ENCODE data around the gene AIG1.
"Not testable (repeated sequence)": the region's sequence is repeated elsewhere in the genome, so short reads cannot be mapped to it uniquely, and the experiment has no call there.

Gene AIG1

GRCh38 chr6:143135797-143136561 is 75.3 kb downstream of the AIG1 start:
- no peak for DNase-seq (ENCODE audit: insufficient read length)
- TF ChIP-seq TAF1 (IDR thresholded peaks at IDR 0.05; ENCODE audit: borderline replicate concordance, low read depth, low read length) (no peak), POLR2AphosphoS5 (IDR thresholded peaks at IDR 0.05; ENCODE audit: low read depth, low read length) (no peak), POLR2A (IDR thresholded peaks at IDR 0.05; ENCODE audit: low read depth, low read length) (no peak)
- no peak for FAIRE-seq

GRCh38 chr6:143136647-143137046 is 76.0 kb downstream of the AIG1 start:
- TF ChIP-seq POLR2A (IDR thresholded peaks at IDR 0.05; ENCODE audit: low read depth, low read length) (no peak), TAF1 (IDR thresholded peaks at IDR 0.05; ENCODE audit: borderline replicate concordance, low read depth, low read length) (no peak), POLR2AphosphoS5 (IDR thresholded peaks at IDR 0.05; ENCODE audit: low read depth, low read length) (no peak)
- no peak for FAIRE-seq
- no peak for DNase-seq (ENCODE audit: insufficient read length)

GRCh38 chr6:143139239-143139784 is 78.6 kb downstream of the AIG1 start:
- TF ChIP-seq TAF1 (IDR thresholded peaks at IDR 0.05; ENCODE audit: borderline replicate concordance, low read depth, low read length) (no peak), POLR2A (IDR thresholded peaks at IDR 0.05; ENCODE audit: low read depth, low read length) (no peak), POLR2AphosphoS5 (IDR thresholded peaks at IDR 0.05; ENCODE audit: low read depth, low read length) (no peak)
- DNase-seq (ENCODE audit: insufficient read length) (no peak), FAIRE-seq (no peak)

- not testable (repeated sequence) for DNase-seq (ENCODE audit: insufficient read length); FAIRE-seq
Observed at GRCh38 chr6:143139884-143140283, 79.2 kb downstream of the AIG1 start.

GRCh38 chr6:143140767-143141166 is 80.1 kb downstream of the AIG1 start:
- DNase-seq (ENCODE audit: insufficient read length) (no peak), FAIRE-seq (no peak)
- no peak for TF ChIP-seq TAF1 (IDR thresholded peaks at IDR 0.05; ENCODE audit: borderline replicate concordance, low read depth, low read length)
- no peak for TF ChIP-seq POLR2A (IDR thresholded peaks at IDR 0.05; ENCODE audit: low read depth, low read length)
- TF ChIP-seq POLR2AphosphoS5 (IDR thresholded peaks at IDR 0.05; ENCODE audit: low read depth, low read length): no peak

- TF ChIP-seq POLR2A (IDR thresholded peaks at IDR 0.05; ENCODE audit: low read depth, low read length) (no peak), TAF1 (IDR thresholded peaks at IDR 0.05; ENCODE audit: borderline replicate concordance, low read depth, low read length) (no peak), POLR2AphosphoS5 (IDR thresholded peaks at IDR 0.05; ENCODE audit: low read depth, low read length) (no peak)
- DNase-seq (ENCODE audit: insufficient read length) (no peak), FAIRE-seq (no peak)
Observed at GRCh38 chr6:143141442-143141841, 80.8 kb downstream of the AIG1 start.

- no peak for FAIRE-seq
Observed at GRCh38 chr6:143146186-143146851, 85.6 kb downstream of the AIG1 start.

GRCh38 chr6:143149771-143150170 is 89.1 kb downstream of the AIG1 start:
- DNase-seq (ENCODE audit: insufficient read length): no peak
- no peak for TF ChIP-seq POLR2A (IDR thresholded peaks at IDR 0.05; ENCODE audit: low read depth, low read length)
- TF ChIP-seq TAF1 (IDR thresholded peaks at IDR 0.05; ENCODE audit: borderline replicate concordance, low read depth, low read length): no peak
- TF ChIP-seq POLR2AphosphoS5 (IDR thresholded peaks at IDR 0.05; ENCODE audit: low read depth, low read length): no peak
- no peak for FAIRE-seq

More at GRCh38 chr6:143146186-143146851, 85.6 kb downstream of the AIG1 start:
- TF ChIP-seq TAF1 (IDR thresholded peaks at IDR 0.05; ENCODE audit: borderline replicate concordance, low read depth, low read length): no peak
- no peak for TF ChIP-seq POLR2A (IDR thresholded peaks at IDR 0.05; ENCODE audit: low read depth, low read length)
- TF ChIP-seq POLR2AphosphoS5 (IDR thresholded peaks at IDR 0.05; ENCODE audit: low read depth, low read length): no peak
- DNase-seq (ENCODE audit: insufficient read length): no peak

- DNase-seq (ENCODE audit: insufficient read length) (no peak), FAIRE-seq (no peak)
- TF ChIP-seq POLR2A (IDR thresholded peaks at IDR 0.05; ENCODE audit: low read depth, low read length) (no peak), POLR2AphosphoS5 (IDR thresholded peaks at IDR 0.05; ENCODE audit: low read depth, low read length) (no peak), TAF1 (IDR thresholded peaks at IDR 0.05; ENCODE audit: borderline replicate concordance, low read depth, low read length) (no peak)
Observed at GRCh38 chr6:143150281-143150680, 89.6 kb downstream of the AIG1 start.

DNA sequence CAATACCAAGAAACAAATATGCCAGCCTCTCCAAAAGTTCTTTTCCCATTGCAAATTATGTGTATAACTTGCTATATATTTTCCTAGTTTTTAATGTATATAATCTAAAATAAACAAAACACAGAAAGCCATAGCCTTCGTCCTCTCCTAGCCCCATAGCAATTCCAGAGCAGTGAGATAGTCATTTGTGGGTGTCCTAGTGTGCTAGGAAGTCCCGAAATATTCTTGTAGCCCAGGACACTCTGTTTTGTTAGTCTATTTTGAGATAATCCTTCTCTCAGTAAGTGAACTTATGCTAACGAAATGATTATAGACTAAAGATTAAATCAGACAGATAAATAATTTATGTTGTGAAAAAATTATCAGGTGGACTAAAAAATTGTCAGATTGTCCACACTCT is 90.7 kb downstream of the AIG1 start:
- TF ChIP-seq POLR2AphosphoS5 (IDR thresholded peaks at IDR 0.05; ENCODE audit: low read depth, low read length): no peak
- TF ChIP-seq TAF1 (IDR thresholded peaks at IDR 0.05; ENCODE audit: borderline replicate concordance, low read depth, low read length): no peak
- TF ChIP-seq POLR2A (IDR thresholded peaks at IDR 0.05; ENCODE audit: low read depth, low read length): no peak
- FAIRE-seq (no peak), DNase-seq (ENCODE audit: insufficient read length) (no peak)

DNA sequence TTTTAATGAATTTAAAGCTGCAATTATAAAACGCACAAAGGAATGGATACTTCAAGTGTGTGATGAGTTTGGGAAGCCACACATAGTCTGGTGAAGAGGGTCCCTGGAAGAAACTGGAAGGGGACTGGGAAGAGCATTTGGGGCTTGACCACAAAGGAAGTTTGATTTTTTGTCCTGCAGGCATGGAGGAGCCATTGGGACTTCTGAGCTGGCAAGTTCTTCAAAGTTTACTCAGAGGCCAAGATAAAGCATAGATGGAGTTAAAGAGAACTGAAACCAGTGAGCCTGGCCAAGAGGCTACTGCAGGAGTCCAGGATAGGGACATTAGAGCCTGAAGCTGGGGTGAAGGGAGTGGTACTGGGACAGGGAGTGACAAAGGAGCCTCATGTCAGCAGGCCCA is 95.0 kb downstream of the AIG1 start:
- no peak for FAIRE-seq
- TF ChIP-seq POLR2A (IDR thresholded peaks at IDR 0.05; ENCODE audit: low read depth, low read length) (no peak), POLR2AphosphoS5 (IDR thresholded peaks at IDR 0.05; ENCODE audit: low read depth, low read length) (no peak), TAF1 (IDR thresholded peaks at IDR 0.05; ENCODE audit: borderline replicate concordance, low read depth, low read length) (no peak)

GRCh38 chr6:143157131-143157530 is 96.4 kb downstream of the AIG1 start:
- DNase-seq (ENCODE audit: insufficient read length): no peak
- TF ChIP-seq POLR2A (IDR thresholded peaks at IDR 0.05; ENCODE audit: low read depth, low read length): no peak
- TF ChIP-seq POLR2AphosphoS5 (IDR thresholded peaks at IDR 0.05; ENCODE audit: low read depth, low read length): no peak
- no peak for TF ChIP-seq TAF1 (IDR thresholded peaks at IDR 0.05; ENCODE audit: borderline replicate concordance, low read depth, low read length)
- FAIRE-seq: no peak

More for the DNA sequence above, 95.0 kb downstream of the AIG1 start:
- no peak for DNase-seq (ENCODE audit: insufficient read length)

All from GM12892 (cell line).